GM23338 (cell line): Measurements from ENCODE around the gene TGFBR3. TPM values are rescaled to one million over a fixed set of nuclear protein-coding genes. Genes with fewer than 3 reads are reported as not detected.

Experiments used
- ATAC-seq: fragments of 200-7000 bp; cut with Tn5 transposase; 3 replicates; pipeline ENCODE4 v1.9.1; 2020
- DNase-seq: peaks from one replicate; pipeline ENCODE4 v3.0.0-alpha.2; 2015; ENCODE audit warnings: low spot score
- H2AFZ ChIP-seq: fragments of 200-600 bp; sonication (generic); 2 replicates; pipeline ENCODE4 v1.8.0; 2016; ENCODE audit warnings: antibody characterized with exemption, mild to moderate bottlenecking, moderate library complexity
- H3F3A ChIP-seq: fragments of 200-600 bp; sonication (generic); replicated peaks from 2 replicates; pipeline ENCODE4 v1.8.0; 2017; ENCODE audit warnings: antibody characterized with exemption, mixed run types, low read depth
- H3K27ac ChIP-seq: fragments of 200-600 bp; sonication (generic); 2 replicates; pipeline ENCODE4 v1.6.1; 2016; ENCODE audit warnings: low read depth
- H3K27me3 ChIP-seq: fragments of 200-600 bp; sonication (generic); 2 replicates; pipeline ENCODE4 v1.8.0; 2016; ENCODE audit warnings: mild to moderate bottlenecking, mixed run types, moderate library complexity; ENCODE audit not compliant: insufficient read depth
- H3K36me3 ChIP-seq: fragments of 200-600 bp; sonication (generic); 2 replicates; pipeline ENCODE4 v1.8.0; 2016; ENCODE audit warnings: mild to moderate bottlenecking; ENCODE audit not compliant: insufficient read depth
- H3K4me1 ChIP-seq: fragments of 200-600 bp; sonication (generic); 2 replicates; pipeline ENCODE4 v1.8.0; 2016; ENCODE audit warnings: mild to moderate bottlenecking, moderate library complexity; ENCODE audit not compliant: insufficient read depth
- H3K4me2 ChIP-seq: fragments of 200-600 bp; sonication (generic); 2 replicates; pipeline ENCODE4 v1.7.1; 2017; ENCODE audit warnings: mixed run types
- H3K4me3 ChIP-seq: fragments of 200-600 bp; sonication (generic); 2 replicates; pipeline ENCODE4 v1.6.1; 2016; ENCODE audit warnings: mixed run types
- H3K79me2 ChIP-seq: fragments of 200-600 bp; sonication (generic); replicated peaks from 2 replicates; pipeline ENCODE4 v1.8.0; 2017; ENCODE audit warnings: mild to moderate bottlenecking; ENCODE audit not compliant: insufficient read depth
- H3K9me2 ChIP-seq: fragments of 200-600 bp; sonication (generic); 2 replicates; pipeline ENCODE4 v1.8.0; 2017; ENCODE audit not compliant: insufficient read depth
- H4K20me1 ChIP-seq: fragments of 200-600 bp; sonication (generic); replicated peaks from 2 replicates; pipeline ENCODE4 v1.8.0; 2017; ENCODE audit warnings: mild to moderate bottlenecking; ENCODE audit not compliant: insufficient read depth
- H3K27ac Mint-ChIP-seq: 2 replicates; pipeline ENCODE4 v1.8.0; 2020; ENCODE audit warnings: inconsistent platforms, mild to moderate bottlenecking, moderate library complexity, mixed read lengths
- H3K27me3 Mint-ChIP-seq: 3 replicates; pipeline ENCODE4 v1.8.0; 2022; ENCODE audit warnings: low read depth, mild to moderate bottlenecking, moderate library complexity, mixed read lengths, inconsistent platforms; ENCODE audit not compliant: insufficient read depth, poor library complexity
- H3K36me3 Mint-ChIP-seq: 3 replicates; pipeline ENCODE4 v1.8.0; 2021; ENCODE audit warnings: low read depth, mild to moderate bottlenecking, inconsistent platforms, moderate library complexity, mixed read lengths
- H3K4me1 Mint-ChIP-seq: 3 replicates; pipeline ENCODE4 v1.8.0; 2020; ENCODE audit warnings: mild to moderate bottlenecking, inconsistent platforms, mixed read lengths
- H3K4me3 Mint-ChIP-seq: 3 replicates; pipeline ENCODE4 v1.8.0; 2021; ENCODE audit warnings: moderate library complexity, mild to moderate bottlenecking, inconsistent platforms, mixed read lengths
- H3K9me3 Mint-ChIP-seq: 3 replicates; pipeline ENCODE4 v1.8.0; 2020; ENCODE audit warnings: moderate library complexity, mild to moderate bottlenecking, inconsistent platforms, mixed read lengths
- EZH2phosphoT487 ChIP-seq: fragments of 200-600 bp; sonication (generic); IDR thresholded peaks from one replicate; pipeline ENCODE4 v1.8.1; 2018; ENCODE audit warnings: antibody characterized with exemption; ENCODE audit not compliant: unreplicated experiment
- NANOG ChIP-seq: IDR thresholded peaks from 2 replicates; pipeline ENCODE4 v1.6.1; 2016; ENCODE audit warnings: antibody characterized with exemption, borderline replicate concordance
- ZNF114 ChIP-seq: fragments of 250-450 bp; sonication (Bioruptor Pico); IDR thresholded peaks from 2 replicates; pipeline ENCODE4 v1.5.0; 2020; ENCODE audit warnings: mild to moderate bottlenecking, moderate library complexity
- polyA plus RNA-seq: library from polyadenylated mRNA; unstranded; fragments of >200 nt; fragmentation: Nextera tagmentation; extraction: Ambion mirVana; gene quantifications from 2 replicates; pipeline ENCODE4 v1.2.1, GENCODE V29; 2016
- total RNA-seq: library from RNA; depleted of rRNA; stranded (reverse); fragments of >200 nt; shearing (Covaris generic); gene quantifications from 2 replicates; pipeline ENCODE4 v1.2.3, GENCODE V29; 2014
- TF ChIP-seq, protein P1 (sequence below): fragments of 250-450 bp; sonication (Bioruptor Pico); IDR thresholded peaks from 2 replicates; pipeline ENCODE4 v1.5.0; 2020; ENCODE audit warnings: mild to moderate bottlenecking, moderate library complexity
- TF ChIP-seq, protein P2 (sequence below): IDR thresholded peaks from one replicate; pipeline ENCODE4 v1.6.1; 2018; ENCODE audit warnings: antibody characterized with exemption; ENCODE audit not compliant: unreplicated experiment

The TGFBR3 gene
- total and polyA plus RNA-seq, 2 experiments from 2014 or later: 1.7 to 2.9 TPM

DNA sequence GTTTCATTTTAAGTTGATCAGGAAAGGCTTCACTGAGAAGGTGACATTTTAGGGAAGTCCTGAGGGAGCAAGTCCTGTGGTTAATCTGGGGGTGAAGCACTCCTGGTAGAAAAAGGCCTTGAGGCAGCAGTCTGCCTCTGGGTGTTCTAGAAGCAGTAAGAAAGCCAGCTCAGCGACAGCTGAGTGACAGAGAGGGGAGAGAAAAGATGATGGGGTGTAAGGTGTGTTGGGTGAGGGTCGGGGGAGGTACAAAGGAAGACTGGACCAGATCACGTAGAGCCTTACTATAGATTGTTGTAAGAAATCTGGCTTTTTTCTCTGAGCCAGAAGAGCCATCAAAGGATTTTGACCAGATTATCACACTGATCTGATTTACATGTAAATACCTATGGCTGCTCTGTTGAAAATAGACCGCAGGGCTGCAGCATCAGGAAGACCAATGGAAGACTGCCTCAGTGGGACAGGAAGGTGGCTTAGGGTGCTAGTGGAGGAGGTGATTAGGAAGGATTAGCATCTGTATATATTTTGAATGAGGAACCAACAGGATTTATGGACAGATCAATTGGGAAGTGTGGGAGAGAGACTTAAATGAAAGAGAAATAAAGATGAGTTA is 254.1 kb downstream of the TGFBR3 start (continued):
- TF ChIP-seq, protein P1, sequence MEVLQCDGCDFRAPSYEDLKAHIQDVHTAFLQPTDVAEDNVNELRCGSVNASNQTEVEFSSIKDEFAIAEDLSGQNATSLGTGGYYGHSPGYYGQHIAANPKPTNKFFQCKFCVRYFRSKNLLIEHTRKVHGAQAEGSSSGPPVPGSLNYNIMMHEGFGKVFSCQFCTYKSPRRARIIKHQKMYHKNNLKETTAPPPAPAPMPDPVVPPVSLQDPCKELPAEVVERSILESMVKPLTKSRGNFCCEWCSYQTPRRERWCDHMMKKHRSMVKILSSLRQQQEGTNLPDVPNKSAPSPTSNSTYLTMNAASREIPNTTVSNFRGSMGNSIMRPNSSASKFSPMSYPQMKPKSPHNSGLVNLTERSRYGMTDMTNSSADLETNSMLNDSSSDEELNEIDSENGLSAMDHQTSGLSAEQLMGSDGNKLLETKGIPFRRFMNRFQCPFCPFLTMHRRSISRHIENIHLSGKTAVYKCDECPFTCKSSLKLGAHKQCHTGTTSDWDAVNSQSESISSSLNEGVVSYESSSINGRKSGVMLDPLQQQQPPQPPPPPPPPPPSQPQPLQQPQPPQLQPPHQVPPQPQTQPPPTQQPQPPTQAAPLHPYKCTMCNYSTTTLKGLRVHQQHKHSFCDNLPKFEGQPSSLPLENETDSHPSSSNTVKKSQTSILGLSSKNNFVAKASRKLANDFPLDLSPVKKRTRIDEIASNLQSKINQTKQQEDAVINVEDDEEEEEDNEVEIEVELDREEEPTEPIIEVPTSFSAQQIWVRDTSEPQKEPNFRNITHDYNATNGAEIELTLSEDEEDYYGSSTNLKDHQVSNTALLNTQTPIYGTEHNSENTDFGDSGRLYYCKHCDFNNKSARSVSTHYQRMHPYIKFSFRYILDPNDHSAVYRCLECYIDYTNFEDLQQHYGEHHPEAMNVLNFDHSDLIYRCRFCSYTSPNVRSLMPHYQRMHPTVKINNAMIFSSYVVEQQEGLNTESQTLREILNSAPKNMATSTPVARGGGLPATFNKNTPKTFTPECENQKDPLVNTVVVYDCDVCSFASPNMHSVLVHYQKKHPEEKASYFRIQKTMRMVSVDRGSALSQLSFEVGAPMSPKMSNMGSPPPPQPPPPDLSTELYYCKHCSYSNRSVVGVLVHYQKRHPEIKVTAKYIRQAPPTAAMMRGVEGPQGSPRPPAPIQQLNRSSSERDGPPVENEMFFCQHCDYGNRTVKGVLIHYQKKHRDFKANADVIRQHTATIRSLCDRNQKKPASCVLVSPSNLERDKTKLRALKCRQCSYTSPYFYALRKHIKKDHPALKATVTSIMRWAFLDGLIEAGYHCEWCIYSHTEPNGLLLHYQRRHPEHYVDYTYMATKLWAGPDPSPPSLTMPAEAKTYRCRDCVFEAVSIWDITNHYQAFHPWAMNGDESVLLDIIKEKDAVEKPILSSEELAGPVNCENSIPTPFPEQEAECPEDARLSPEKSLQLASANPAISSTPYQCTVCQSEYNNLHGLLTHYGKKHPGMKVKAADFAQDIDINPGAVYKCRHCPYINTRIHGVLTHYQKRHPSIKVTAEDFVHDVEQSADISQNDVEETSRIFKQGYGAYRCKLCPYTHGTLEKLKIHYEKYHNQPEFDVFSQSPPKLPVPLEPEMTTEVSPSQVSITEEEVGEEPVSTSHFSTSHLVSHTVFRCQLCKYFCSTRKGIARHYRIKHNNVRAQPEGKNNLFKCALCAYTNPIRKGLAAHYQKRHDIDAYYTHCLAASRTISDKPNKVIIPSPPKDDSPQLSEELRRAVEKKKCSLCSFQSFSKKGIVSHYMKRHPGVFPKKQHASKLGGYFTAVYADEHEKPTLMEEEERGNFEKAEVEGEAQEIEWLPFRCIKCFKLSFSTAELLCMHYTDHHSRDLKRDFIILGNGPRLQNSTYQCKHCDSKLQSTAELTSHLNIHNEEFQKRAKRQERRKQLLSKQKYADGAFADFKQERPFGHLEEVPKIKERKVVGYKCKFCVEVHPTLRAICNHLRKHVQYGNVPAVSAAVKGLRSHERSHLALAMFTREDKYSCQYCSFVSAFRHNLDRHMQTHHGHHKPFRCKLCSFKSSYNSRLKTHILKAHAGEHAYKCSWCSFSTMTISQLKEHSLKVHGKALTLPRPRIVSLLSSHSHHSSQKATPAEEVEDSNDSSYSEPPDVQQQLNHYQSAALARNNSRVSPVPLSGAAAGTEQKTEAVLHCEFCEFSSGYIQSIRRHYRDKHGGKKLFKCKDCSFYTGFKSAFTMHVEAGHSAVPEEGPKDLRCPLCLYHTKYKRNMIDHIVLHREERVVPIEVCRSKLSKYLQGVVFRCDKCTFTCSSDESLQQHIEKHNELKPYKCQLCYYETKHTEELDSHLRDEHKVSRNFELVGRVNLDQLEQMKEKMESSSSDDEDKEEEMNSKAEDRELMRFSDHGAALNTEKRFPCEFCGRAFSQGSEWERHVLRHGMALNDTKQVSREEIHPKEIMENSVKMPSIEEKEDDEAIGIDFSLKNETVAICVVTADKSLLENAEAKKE (CRISPR knock-in tag): 0 out of 2 replicates have a peak, but pooled peaks have one; percentile 8

DNA sequence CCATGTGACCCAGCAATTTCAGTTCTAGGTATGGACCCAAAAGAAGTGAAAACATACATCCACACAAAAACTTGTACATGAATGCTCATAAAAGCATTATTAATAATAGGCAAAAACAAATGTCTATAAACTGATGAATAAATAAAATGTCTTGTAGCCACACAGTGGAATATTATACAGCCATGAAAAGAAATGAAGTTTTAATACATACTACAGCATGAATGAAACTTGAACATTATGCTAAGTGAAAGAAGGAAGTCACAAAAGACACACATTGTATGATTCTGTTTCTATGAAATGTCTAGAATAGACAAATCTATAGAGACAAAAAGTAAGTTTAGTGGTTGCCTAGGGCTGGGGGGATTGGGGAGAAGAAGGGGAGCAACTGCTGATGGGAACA is 255.1 kb downstream of the TGFBR3 start:
- Histone ChIP-seq H3K4me1 (peaks cover 13% of the 10 kb centered on the region), H3K9me2 (0 out of 2 replicates have a peak, but pooled peaks cover 7% of the 10 kb centered on the region), H3K27ac (no peak overlapping the region), H3K27me3 (no peaks in the 10 kb centered on the region), H3K4me3 (no peak overlapping the region), H4K20me1 (no peaks in the 10 kb centered on the region), H3K4me2 (no peak overlapping the region), H3K79me2 (no peaks in the 10 kb centered on the region), H3K36me3 (no peaks in the 10 kb centered on the region), H2AFZ (no peak overlapping the region), H3F3A (no peaks in the 10 kb centered on the region)
- no peak for DNase-seq
- Mint-ChIP-seq H3K9me3 (no peaks in the 10 kb centered on the region), H3K27me3 (peaks cover 4% of the 10 kb centered on the region), H3K27ac (no peak overlapping the region), H3K4me3 (no peak overlapping the region), H3K36me3 (no peaks in the 10 kb centered on the region), H3K4me1 (peaks cover 14% of the 10 kb centered on the region)
- ATAC-seq: no peak
- TF ChIP-seq NANOG (no peak), EZH2phosphoT487 (no peak), ZNF114 (CRISPR knock-in tag) (no peak)
- TF ChIP-seq, protein P1 (CRISPR knock-in tag): no peak
- TF ChIP-seq, protein P2, sequence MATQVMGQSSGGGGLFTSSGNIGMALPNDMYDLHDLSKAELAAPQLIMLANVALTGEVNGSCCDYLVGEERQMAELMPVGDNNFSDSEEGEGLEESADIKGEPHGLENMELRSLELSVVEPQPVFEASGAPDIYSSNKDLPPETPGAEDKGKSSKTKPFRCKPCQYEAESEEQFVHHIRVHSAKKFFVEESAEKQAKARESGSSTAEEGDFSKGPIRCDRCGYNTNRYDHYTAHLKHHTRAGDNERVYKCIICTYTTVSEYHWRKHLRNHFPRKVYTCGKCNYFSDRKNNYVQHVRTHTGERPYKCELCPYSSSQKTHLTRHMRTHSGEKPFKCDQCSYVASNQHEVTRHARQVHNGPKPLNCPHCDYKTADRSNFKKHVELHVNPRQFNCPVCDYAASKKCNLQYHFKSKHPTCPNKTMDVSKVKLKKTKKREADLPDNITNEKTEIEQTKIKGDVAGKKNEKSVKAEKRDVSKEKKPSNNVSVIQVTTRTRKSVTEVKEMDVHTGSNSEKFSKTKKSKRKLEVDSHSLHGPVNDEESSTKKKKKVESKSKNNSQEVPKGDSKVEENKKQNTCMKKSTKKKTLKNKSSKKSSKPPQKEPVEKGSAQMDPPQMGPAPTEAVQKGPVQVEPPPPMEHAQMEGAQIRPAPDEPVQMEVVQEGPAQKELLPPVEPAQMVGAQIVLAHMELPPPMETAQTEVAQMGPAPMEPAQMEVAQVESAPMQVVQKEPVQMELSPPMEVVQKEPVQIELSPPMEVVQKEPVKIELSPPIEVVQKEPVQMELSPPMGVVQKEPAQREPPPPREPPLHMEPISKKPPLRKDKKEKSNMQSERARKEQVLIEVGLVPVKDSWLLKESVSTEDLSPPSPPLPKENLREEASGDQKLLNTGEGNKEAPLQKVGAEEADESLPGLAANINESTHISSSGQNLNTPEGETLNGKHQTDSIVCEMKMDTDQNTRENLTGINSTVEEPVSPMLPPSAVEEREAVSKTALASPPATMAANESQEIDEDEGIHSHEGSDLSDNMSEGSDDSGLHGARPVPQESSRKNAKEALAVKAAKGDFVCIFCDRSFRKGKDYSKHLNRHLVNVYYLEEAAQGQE: no peak
